HepG2 (cell line): ENCODE results near the gene GGA3. TPM values are rescaled to one million over a fixed set of nuclear protein-coding genes. Genes with fewer than 3 reads are reported as not detected.

Experiments
- JUN ChIP-seq: sonication (generic); formaldehyde crosslinking; IDR thresholded peaks from 2 replicates; pipeline ENCODE4 v1.4.0; 2020; ENCODE audit warnings: mild to moderate bottlenecking, missing genetic modification reagents
- KAT8 ChIP-seq: IDR thresholded peaks from 2 replicates; pipeline ENCODE4 v1.6.1; 2016; ENCODE audit warnings: missing genetic modification reagents, missing compliant biosample characterization
- KLF12 ChIP-seq: sonication (generic); formaldehyde crosslinking; IDR thresholded peaks from 2 replicates; pipeline ENCODE4 v1.4.0; 2020; ENCODE audit warnings: missing genetic modification reagents, borderline replicate concordance
- MIER3 ChIP-seq: IDR thresholded peaks from 2 replicates; pipeline ENCODE4 v1.6.1; 2016; ENCODE audit warnings: missing compliant biosample characterization, borderline replicate concordance
- NONO ChIP-seq, 2 experiments: fragments of 450-650 bp in 1 of 2; sonication (generic) in 1 of 2; formaldehyde crosslinking in 1 of 2; IDR thresholded peaks in 1 of 2; conservative IDR thresholded peaks in 1 of 2; 2 replicates each; pipeline versions ENCODE4 v1.6.1 to v1.8.0; 2017 to 2022; ENCODE audit warnings: mild to moderate bottlenecking in 1 of 2, missing genetic modification reagents in 1 of 2, moderate library complexity in 1 of 2
- SMAD3 ChIP-seq: sonication (generic); formaldehyde crosslinking; IDR thresholded peaks from 2 replicates; pipeline ENCODE4 v1.4.0; 2020; ENCODE audit warnings: missing genetic modification reagents
- ZMYM2 ChIP-seq: sonication (generic); formaldehyde crosslinking; IDR thresholded peaks from 2 replicates; pipeline ENCODE4 v1.8.0; 2022; ENCODE audit warnings: mild to moderate bottlenecking, missing genetic modification reagents
- ZNF136 ChIP-seq: sonication (generic); formaldehyde crosslinking; IDR thresholded peaks from 2 replicates; pipeline ENCODE4 v1.8.1; 2022; ENCODE audit warnings: low read depth, mild to moderate bottlenecking, moderate library complexity, missing genetic modification reagents
- ZNF160 ChIP-seq: sonication (generic); formaldehyde crosslinking; IDR thresholded peaks from 2 replicates; pipeline ENCODE4 v1.8.0; 2022; ENCODE audit warnings: mild to moderate bottlenecking, inconsistent platforms, missing genetic modification reagents
- ZNF207 ChIP-seq: fragments of 450-650 bp; IDR thresholded peaks from 2 replicates; pipeline ENCODE4 v1.6.1; 2016; ENCODE audit warnings: antibody characterized with exemption, borderline replicate concordance
- ZNF44 ChIP-seq: sonication (generic); formaldehyde crosslinking; IDR thresholded peaks from 2 replicates; pipeline ENCODE4 v1.5.1; 2020; ENCODE audit warnings: mild to moderate bottlenecking, missing genetic modification reagents
- polyA plus RNA-seq, 8 experiments: library from polyadenylated mRNA; depleted of rRNA in 3 of 8; stranded (reverse) in 7 of 8; unstranded in 1 of 8; fragments of >200 nt; fragmentation: Illumina TruSeq in 4 of 8; extraction: Trizol in 4 of 8; gene quantifications; 2 replicates each; pipeline versions ENCODE4 v1.2.1 to v1.2.3, GENCODE V29; 2011 to 2016; ENCODE audit warnings: low read depth in 4 of 8, missing spikeins in 1 of 8, mixed read lengths in 1 of 8; ENCODE audit not compliant: insufficient read depth in 1 of 8
- total RNA-seq, 5 experiments: library from RNA; depleted of rRNA; stranded (reverse); fragments of >200 nt; fragmentation: Illumina TruSeq; extraction: Trizol; gene quantifications; 2 replicates each; pipeline ENCODE4 v1.2.3, GENCODE V29; 2016; ENCODE audit warnings: low read depth in 1 of 5
- TF ChIP-seq, protein P1 (sequence below): IDR thresholded peaks from 2 replicates; pipeline ENCODE4 v1.6.1; 2016; ENCODE audit warnings: low read depth, control low read depth
- TF ChIP-seq, protein P2 (sequence below): sonication (generic); formaldehyde crosslinking; IDR thresholded peaks from 2 replicates; pipeline ENCODE4 v1.8.0; 2022; ENCODE audit warnings: missing genetic modification reagents, low read depth, mild to moderate bottlenecking, borderline replicate concordance
- TF ChIP-seq, protein P3 (sequence below): fragments of 450-650 bp; IDR thresholded peaks from 2 replicates; pipeline ENCODE4 v1.6.1; 2016
- TF ChIP-seq, protein P4 (sequence below): fragments of 450-650 bp; IDR thresholded peaks from 2 replicates; pipeline ENCODE4 v1.6.1; 2017; ENCODE audit warnings: mild to moderate bottlenecking
- TF ChIP-seq, protein P5 (sequence below): sonication (generic); formaldehyde crosslinking; IDR thresholded peaks from 2 replicates; pipeline ENCODE4 v1.8.1; 2023; ENCODE audit warnings: mild to moderate bottlenecking, missing genetic modification reagents

Gene GGA3
- total and polyA plus RNA-seq, 2 of the 13 experiments (the other 11 are each of a cell fraction or from before 2014, with no cell fraction given) = 28.4 to 43.7 TPM

DNA sequence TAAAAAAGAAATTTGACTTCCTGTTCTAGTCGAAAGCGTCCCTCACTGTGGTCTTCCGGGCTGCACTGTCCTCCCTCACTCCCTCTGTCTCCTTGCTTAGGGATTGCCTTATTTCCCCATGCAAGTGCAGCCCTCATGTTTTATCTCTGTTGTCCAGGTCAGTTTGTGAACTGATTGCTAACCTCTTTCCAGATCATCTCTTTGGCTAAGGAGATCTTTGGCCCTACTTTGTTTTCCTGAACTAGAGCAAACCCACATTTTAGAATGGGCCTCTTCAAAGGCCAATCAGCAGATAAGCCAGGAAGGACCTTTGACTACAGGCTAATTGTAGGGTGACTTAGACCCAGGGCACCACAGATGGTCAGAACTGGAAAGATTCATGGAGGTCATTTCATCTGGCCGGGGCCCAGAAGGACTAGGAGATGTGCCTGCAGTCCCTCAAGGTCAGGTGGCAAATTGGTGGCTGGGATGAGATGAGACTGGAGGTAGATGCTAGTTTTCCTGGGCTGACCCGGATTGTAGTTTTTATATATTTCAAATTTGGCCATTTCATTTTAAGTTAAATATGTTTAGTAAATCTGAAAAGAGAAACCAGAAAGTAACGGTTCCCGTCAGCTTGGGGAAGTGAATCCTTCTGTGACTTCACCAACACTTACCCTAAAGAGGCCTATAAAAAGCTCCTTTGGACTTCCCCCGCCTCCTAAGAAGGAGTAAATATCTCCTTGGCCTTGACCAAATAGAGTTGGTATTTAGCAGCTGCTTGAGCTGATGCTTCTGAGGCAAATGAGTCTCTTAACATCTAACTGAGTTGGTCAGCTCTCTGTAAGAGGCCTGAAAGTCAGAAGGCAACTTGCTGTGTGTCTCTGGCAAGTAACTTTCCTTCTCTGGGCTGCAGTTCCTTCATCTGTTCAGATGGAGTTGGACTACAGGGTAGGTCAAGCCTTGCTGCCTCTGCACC is 34.1 kb upstream of the GGA3 start (continued):
- peak; percentile 82 for TF ChIP-seq MIER3 (CRISPR knock-in tag)
- no peak for TF ChIP-seq ZNF160 (CRISPR knock-in tag)
- TF ChIP-seq, protein P1, sequence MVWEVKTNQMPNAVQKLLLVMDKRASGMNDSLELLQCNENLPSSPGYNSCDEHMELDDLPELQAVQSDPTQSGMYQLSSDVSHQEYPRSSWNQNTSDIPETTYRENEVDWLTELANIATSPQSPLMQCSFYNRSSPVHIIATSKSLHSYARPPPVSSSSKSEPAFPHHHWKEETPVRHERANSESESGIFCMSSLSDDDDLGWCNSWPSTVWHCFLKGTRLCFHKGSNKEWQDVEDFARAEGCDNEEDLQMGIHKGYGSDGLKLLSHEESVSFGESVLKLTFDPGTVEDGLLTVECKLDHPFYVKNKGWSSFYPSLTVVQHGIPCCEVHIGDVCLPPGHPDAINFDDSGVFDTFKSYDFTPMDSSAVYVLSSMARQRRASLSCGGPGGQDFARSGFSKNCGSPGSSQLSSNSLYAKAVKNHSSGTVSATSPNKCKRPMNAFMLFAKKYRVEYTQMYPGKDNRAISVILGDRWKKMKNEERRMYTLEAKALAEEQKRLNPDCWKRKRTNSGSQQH (CRISPR knock-in tag) = no peak
- peak; percentile 65; the same call in 1 of the 2 replicates for TF ChIP-seq SMAD3
- TF ChIP-seq, protein P2, sequence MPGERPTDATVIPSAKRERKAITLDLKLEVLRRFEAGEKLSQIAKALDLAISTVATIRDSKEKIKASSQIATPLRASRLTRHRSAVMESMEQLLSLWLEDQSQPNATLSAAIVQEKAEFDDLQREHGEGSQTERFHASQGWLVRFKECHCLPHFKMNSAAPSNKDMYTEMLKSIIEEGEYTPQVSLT (CRISPR knock-in tag) = no peak
- no peak for TF ChIP-seq ZNF44 (CRISPR knock-in tag)
- TF ChIP-seq ZNF136 (CRISPR knock-in tag) = no peak
- TF ChIP-seq, protein P3, sequence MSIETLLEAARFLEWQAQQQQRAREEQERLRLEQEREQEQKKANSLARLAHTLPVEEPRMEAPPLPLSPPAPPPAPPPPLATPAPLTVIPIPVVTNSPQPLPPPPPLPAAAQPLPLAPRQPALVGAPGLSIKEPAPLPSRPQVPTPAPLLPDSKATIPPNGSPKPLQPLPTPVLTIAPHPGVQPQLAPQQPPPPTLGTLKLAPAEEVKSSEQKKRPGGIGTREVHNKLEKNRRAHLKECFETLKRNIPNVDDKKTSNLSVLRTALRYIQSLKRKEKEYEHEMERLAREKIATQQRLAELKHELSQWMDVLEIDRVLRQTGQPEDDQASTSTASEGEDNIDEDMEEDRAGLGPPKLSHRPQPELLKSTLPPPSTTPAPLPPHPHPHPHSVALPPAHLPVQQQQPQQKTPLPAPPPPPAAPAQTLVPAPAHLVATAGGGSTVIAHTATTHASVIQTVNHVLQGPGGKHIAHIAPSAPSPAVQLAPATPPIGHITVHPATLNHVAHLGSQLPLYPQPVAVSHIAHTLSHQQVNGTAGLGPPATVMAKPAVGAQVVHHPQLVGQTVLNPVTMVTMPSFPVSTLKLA = peak; percentile 42; the same call in 1 of the 2 replicates
- TF ChIP-seq, protein P4, sequence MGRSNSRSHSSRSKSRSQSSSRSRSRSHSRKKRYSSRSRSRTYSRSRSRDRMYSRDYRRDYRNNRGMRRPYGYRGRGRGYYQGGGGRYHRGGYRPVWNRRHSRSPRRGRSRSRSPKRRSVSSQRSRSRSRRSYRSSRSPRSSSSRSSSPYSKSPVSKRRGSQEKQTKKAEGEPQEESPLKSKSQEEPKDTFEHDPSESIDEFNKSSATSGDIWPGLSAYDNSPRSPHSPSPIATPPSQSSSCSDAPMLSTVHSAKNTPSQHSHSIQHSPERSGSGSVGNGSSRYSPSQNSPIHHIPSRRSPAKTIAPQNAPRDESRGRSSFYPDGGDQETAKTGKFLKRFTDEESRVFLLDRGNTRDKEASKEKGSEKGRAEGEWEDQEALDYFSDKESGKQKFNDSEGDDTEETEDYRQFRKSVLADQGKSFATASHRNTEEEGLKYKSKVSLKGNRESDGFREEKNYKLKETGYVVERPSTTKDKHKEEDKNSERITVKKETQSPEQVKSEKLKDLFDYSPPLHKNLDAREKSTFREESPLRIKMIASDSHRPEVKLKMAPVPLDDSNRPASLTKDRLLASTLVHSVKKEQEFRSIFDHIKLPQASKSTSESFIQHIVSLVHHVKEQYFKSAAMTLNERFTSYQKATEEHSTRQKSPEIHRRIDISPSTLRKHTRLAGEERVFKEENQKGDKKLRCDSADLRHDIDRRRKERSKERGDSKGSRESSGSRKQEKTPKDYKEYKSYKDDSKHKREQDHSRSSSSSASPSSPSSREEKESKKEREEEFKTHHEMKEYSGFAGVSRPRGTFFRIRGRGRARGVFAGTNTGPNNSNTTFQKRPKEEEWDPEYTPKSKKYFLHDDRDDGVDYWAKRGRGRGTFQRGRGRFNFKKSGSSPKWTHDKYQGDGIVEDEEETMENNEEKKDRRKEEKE = no peak
- TF ChIP-seq, protein P5, sequence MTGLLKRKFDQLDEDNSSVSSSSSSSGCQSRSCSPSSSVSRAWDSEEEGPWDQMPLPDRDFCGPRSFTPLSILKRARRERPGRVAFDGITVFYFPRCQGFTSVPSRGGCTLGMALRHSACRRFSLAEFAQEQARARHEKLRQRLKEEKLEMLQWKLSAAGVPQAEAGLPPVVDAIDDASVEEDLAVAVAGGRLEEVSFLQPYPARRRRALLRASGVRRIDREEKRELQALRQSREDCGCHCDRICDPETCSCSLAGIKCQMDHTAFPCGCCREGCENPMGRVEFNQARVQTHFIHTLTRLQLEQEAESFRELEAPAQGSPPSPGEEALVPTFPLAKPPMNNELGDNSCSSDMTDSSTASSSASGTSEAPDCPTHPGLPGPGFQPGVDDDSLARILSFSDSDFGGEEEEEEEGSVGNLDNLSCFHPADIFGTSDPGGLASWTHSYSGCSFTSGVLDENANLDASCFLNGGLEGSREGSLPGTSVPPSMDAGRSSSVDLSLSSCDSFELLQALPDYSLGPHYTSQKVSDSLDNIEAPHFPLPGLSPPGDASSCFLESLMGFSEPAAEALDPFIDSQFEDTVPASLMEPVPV (CRISPR knock-in tag) = no peak
- TF ChIP-seq KLF12 (CRISPR knock-in tag) = no peak; the same call in none of the 2 replicates
- peak; percentile 86 for TF ChIP-seq KAT8
- no peak; the same call in 1 of the 2 replicates for TF ChIP-seq JUN (CRISPR knock-in tag)
- TF ChIP-seq ZNF207 = no peak
- no peak for TF ChIP-seq ZMYM2 (CRISPR knock-in tag)
- no peak for TF ChIP-seq NONO (IDR thresholded peaks at IDR 0.05)
- TF ChIP-seq NONO (CRISPR knock-in tag; conservative IDR thresholded peaks at IDR 0.05) = peak; percentile 79; the same call in 1 of the 2 replicates
